ENCODE data around the gene VEPH1. TPM values are rescaled to one million over a fixed set of nuclear protein-coding genes. Genes with fewer than 3 reads are reported as not detected.

The VEPH1 gene
- total and polyA plus RNA-seq, 2 donors from 2014 or later = 17.8 to 29.2 TPM

- no peaks in the 10 kb centered on the region for H3K27me3 ChIP-seq (ENCODE audit: control insufficient read depth, insufficient read depth, low read length)
- no peaks in the 10 kb centered on the region for H3K36me3 ChIP-seq (ENCODE audit: control insufficient read depth in 2 of 3, insufficient read depth in 3 of 3, low read length in 3 of 3)
- no peak overlapping the region for H3K9ac ChIP-seq (ENCODE audit: low read length in 3 of 3)
- no peak for FAIRE-seq
- no peaks in the 10 kb centered on the region for H3K4me1 ChIP-seq (ENCODE audit: control insufficient read depth in 2 of 3, insufficient read depth in 2 of 3, low read depth in 1 of 3, low read length in 3 of 3)
- H3K9me3 ChIP-seq (ENCODE audit: control insufficient read depth in 2 of 3, insufficient read depth in 1 of 3, low read length in 3 of 3) = no peaks in the 10 kb centered on the region
- no peak for DNase-seq
- no peak for TF ChIP-seq CTCF (IDR thresholded peaks at IDR 0.05; ENCODE audit: borderline replicate concordance, extremely low read depth, insufficient read depth)
- H3K27ac ChIP-seq (ENCODE audit: low read depth in 2 of 2, low read length in 2 of 2) = no peak overlapping the region
- intact Hi-C loops (cut with DNase I) = no loop called here
- no peak overlapping the region for H3K4me3 ChIP-seq (ENCODE audit: low read length in 3 of 3)
These were observed 57.4 kb downstream of the VEPH1 start for GRCh38 chr3:157445857-157446256.

GRCh38 chr3:157444797-157445184 is 58.4 kb downstream of the VEPH1 start:
- FAIRE-seq = no peak

GRCh38 chr3:157443905-157444796 is 59.1 kb downstream of the VEPH1 start:
- no peaks in the 10 kb centered on the region for H3K36me3 ChIP-seq (ENCODE audit: control insufficient read depth in 2 of 3, insufficient read depth in 3 of 3, low read length in 3 of 3)
- no peaks in the 10 kb centered on the region for H3K4me1 ChIP-seq (ENCODE audit: control insufficient read depth in 2 of 3, insufficient read depth in 2 of 3, low read depth in 1 of 3, low read length in 3 of 3)
- TF ChIP-seq CTCF (IDR thresholded peaks at IDR 0.05; ENCODE audit: borderline replicate concordance, extremely low read depth, insufficient read depth) = no peak
- intact Hi-C loops (cut with DNase I) = no loop called here
- H3K9ac ChIP-seq (ENCODE audit: low read length in 3 of 3) = no peak overlapping the region
- FAIRE-seq (no peak), DNase-seq (no peak)
- no peaks in the 10 kb centered on the region for H3K27me3 ChIP-seq (ENCODE audit: control insufficient read depth, insufficient read depth, low read length)
- no peaks in the 10 kb centered on the region for H3K9me3 ChIP-seq (ENCODE audit: control insufficient read depth in 2 of 3, insufficient read depth in 1 of 3, low read length in 3 of 3)
- no peak overlapping the region for H3K27ac ChIP-seq (ENCODE audit: low read depth in 2 of 2, low read length in 2 of 2)
- no peak overlapping the region for H3K4me3 ChIP-seq (ENCODE audit: low read length in 3 of 3)

More at GRCh38 chr3:157444797-157445184, 58.4 kb downstream of the VEPH1 start:
- H3K9me3 ChIP-seq (ENCODE audit: control insufficient read depth in 2 of 3, insufficient read depth in 1 of 3, low read length in 3 of 3) = no peaks in the 10 kb centered on the region
- H3K4me3 ChIP-seq (ENCODE audit: low read length in 3 of 3) = no peak overlapping the region
- no peak overlapping the region for H3K27ac ChIP-seq (ENCODE audit: low read depth in 2 of 2, low read length in 2 of 2)
- no peaks in the 10 kb centered on the region for H3K4me1 ChIP-seq (ENCODE audit: control insufficient read depth in 2 of 3, insufficient read depth in 2 of 3, low read depth in 1 of 3, low read length in 3 of 3)
- H3K27me3 ChIP-seq (ENCODE audit: control insufficient read depth, insufficient read depth, low read length) = no peaks in the 10 kb centered on the region
- intact Hi-C loops (cut with DNase I) = no loop called here
- no peak overlapping the region for H3K9ac ChIP-seq (ENCODE audit: low read length in 3 of 3)
- no peak for TF ChIP-seq CTCF (IDR thresholded peaks at IDR 0.05; ENCODE audit: borderline replicate concordance, extremely low read depth, insufficient read depth)
- no peak for DNase-seq
- no peaks in the 10 kb centered on the region for H3K36me3 ChIP-seq (ENCODE audit: control insufficient read depth in 2 of 3, insufficient read depth in 3 of 3, low read length in 3 of 3)

Measured in kidney (tissue), 14 donors.